ENCODE results near the gene RPL11.
"Not testable (repeated sequence)": the region's sequence is repeated elsewhere in the genome, so short reads cannot be mapped to it uniquely, and the experiment has no call there.

The RPL11 gene

DNA sequence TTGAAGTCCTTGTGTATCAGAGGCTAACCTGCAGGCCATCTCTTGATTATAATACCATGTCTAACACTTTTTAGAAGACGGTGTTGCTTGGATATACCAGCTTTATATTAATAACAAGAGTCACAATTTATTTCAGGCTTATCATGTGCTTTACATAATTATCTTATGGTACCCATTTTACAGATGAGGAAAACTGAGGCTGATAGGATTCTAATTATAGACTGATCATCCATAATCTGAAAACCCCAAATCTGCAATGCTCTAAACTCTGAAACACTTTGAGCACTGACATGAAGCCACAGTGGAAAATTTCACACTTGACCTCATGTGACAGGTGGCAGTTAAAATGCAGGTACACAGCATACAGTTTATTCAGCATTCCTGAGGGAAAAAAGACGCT lies 7.2 kb upstream of the RPL11 start:
- DNase-seq (ENCODE audit: low read depth in 2 of 2, low spot score in 1 of 2), result no peak

- not testable (repeated sequence) for DNase-seq (ENCODE audit: low read depth in 2 of 2, low spot score in 1 of 2)
Observed at GRCh38 chr1:23685197-23685596, 6.4 kb upstream of the RPL11 start.

GRCh38 chr1:23687680-23688079 lies 3.9 kb upstream of the RPL11 start:
- DNase-seq (ENCODE audit: low read depth in 2 of 2, low spot score in 1 of 2), result not testable (repeated sequence)

- not testable (repeated sequence) for DNase-seq (ENCODE audit: low read depth in 2 of 2, low spot score in 1 of 2)
Observed at GRCh38 chr1:23688281-23688680, 3.3 kb upstream of the RPL11 start.

DNA sequence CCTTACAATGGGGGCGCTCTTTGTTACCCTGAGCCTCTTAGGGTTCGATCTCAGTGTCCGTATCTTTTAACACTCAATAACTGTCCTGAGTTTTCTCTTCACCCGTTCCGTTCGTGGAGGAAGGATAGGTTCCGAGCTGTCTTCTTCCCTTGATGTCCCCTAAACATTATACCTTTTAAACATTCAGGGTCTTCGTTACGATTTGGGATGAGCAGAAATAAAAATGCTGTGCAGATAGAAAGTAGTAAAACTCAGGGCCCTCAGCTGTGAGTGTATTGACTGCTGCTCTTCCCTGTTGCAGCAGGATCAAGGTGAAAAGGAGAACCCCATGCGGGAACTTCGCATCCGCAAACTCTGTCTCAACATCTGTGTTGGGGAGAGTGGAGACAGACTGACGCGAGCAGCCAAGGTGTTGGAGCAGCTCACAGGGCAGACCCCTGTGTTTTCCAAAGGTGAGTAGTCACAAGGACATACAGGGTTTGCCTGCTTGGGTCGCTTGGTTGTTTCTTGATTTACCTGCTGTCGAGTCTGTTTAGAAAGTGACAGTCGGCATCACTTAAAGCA lies 784 bp downstream of the RPL11 start:
- no peak for DNase-seq (ENCODE audit: low read depth in 2 of 2, low spot score in 1 of 2)

DNA sequence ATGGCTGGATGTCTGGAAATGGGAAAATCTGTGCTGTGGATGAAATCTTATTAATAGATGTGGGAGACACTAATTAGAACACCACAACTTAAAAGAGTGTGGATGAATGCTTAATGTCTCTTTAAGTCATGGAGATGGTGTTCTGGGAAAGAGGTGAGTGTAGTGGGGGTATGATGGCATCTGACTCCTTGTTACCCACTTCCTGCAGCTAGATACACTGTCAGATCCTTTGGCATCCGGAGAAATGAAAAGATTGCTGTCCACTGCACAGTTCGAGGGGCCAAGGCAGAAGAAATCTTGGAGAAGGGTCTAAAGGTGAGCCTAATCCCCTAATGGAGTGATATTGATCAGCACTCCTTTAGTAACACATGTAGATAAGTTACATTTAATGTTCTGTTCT lies 2.0 kb downstream of the RPL11 start:
- DNase-seq (ENCODE audit: low read depth in 2 of 2, low spot score in 1 of 2), result no peak

GRCh38 chr1:23694371-23694770 lies 2.8 kb downstream of the RPL11 start:
- no peak for DNase-seq (ENCODE audit: low read depth in 2 of 2, low spot score in 1 of 2)

GRCh38 chr1:23695667-23696066 lies 4.1 kb downstream of the RPL11 start:
- DNase-seq (ENCODE audit: low read depth in 2 of 2, low spot score in 1 of 2), result no peak

DNA sequence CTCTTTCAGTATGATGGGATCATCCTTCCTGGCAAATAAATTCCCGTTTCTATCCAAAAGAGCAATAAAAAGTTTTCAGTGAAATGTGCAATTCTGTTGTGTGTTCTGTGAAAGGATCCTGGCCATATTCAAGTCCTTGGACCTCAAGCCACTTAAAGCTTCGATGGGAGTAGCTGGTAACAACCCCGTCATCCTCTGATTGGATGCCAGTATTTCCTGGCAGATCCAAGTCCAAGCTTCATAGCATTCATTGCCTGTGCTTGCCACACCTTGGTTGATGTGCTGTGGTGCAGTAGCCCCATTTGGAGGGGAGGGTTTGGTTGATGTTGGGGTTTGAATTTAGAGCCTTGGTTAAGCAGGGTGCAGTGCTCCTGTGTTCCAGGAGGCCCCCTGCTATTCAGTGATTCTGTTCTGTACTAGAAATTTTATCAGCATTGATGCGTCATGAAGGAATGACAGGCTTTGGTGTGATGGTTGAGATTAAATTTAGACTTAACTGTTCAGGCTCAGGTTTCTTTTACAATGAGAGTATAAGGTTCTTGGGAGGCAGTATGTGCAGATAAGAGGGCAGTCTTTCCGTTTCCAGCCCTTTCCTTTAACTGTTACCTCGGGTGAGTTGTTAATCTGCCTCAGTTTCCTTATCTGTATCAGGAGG lies 4.9 kb downstream of the RPL11 start:
- no peak for DNase-seq (ENCODE audit: low read depth in 2 of 2, low spot score in 1 of 2)

DNA sequence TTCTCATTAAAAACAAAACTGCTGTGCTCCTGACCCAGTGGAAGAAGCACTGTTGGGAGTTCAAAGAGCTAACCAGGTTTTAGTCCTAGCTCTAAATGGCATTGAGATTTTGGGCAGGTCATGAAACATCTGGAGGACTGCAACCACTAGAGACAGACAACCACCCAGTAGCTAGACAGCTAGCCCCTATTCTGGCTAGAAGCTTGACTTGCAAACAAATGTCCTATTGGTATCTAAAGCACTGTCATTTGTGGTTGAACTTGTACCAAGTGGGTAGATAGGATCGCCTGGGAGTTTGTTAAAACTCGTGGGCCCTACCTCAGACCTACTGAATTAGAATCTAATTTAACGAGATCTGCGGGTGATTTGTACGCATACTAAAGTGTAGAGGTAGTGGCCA lies 6.9 kb downstream of the RPL11 start:
- no peak for DNase-seq (ENCODE audit: low read depth in 2 of 2, low spot score in 1 of 2)

DNA sequence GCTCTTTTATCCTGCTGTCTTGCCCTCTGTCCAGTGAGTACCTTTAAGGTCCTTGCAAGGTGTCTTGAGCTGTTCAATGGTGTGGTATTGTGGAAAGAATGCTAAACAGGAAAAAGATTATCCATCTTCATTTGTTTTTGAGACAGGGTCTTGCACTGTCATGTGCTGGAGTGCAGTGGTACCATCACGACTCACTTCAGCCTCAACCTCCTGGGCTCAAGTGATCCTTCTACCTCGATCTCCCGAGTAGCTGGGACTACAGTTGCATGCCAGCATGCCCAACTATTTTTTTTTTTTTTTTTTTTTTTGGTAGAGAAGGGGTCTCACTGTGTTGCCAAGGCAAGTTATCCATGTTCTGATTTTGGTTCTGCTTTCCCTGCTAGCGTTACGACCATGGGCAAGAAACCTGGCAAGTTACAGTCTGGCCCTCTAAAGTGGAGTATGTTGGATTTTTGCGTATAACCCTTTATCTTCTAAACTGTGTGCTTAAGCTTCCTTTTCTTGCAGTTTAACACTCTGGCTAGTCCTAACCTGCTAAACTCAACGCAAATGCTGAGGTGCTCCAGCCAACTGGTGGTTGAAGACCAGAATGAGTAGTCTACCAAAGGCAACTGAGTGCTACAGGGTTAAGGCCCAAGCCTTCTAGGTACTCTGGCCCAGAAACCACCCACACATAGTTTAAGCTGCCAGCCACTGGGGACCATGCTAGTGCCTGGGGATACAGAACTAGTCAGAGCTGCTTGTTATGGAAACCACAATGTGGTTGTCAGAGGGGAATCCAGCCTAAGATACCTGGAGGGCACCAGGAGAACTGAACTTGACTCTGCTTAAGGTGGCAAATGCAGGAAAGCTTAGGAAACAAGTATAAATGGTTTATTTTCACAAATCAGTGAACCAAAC lies 7.9 kb downstream of the RPL11 start:
- DNase-seq (ENCODE audit: low read depth in 2 of 2, low spot score in 1 of 2), result no peak

DNA sequence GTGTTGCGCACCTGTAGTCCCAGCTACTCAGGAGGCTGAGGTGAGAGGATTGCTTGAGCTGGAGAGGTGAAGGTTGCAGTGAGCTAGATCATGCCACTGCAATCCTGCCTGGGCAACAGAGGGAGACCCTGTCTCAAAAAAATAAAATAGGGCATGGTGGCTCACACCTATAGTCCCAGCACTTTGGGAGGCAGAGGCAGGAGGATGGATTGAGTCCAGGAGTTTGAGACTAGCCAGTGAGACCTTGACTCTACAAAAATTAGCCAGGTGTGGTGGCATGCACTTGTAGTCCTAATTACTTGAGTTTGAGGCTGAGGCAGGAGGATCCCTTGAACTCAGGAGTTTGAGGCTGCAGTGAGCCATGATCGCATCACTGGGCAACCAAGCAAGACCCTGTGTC lies 9.7 kb downstream of the RPL11 start:
- no peak for DNase-seq (ENCODE audit: low read depth in 2 of 2, low spot score in 1 of 2)

DNA sequence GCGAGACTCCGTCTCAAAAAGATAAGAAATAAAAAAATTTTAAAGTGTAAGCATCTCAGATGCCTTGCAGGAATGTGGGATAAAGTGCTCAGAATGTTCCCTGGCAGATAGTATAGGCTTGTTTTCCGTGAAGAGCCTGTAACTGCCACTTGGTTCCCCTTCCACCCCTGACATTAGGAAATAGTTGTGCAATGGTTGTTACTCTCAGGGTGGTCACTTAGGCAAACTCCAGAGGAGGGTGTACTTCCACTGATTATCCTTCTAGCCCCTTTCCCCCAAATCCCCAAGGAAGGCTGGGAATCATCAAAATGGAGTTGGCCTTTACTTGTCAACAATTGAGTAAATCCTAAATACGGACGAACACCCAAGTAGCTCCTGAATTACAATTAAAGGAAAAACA lies 10.4 kb downstream of the RPL11 start:
- DNase-seq (ENCODE audit: low read depth in 2 of 2, low spot score in 1 of 2), result no peak

GRCh38 chr1:23704834-23705495 lies 13.4 kb downstream of the RPL11 start:
- no peak for DNase-seq (ENCODE audit: low read depth in 2 of 2, low spot score in 1 of 2)

GRCh38 chr1:23709229-23709628 lies 17.6 kb downstream of the RPL11 start:
- DNase-seq (ENCODE audit: low read depth in 2 of 2, low spot score in 1 of 2), result no peak

- no peak for DNase-seq (ENCODE audit: low read depth in 2 of 2, low spot score in 1 of 2)
Observed at GRCh38 chr1:23718482-23718881, 26.9 kb downstream of the RPL11 start.

- DNase-seq (ENCODE audit: low read depth in 2 of 2, low spot score in 1 of 2), result no peak
Observed at GRCh38 chr1:23719162-23719820, 27.7 kb downstream of the RPL11 start.

DNA sequence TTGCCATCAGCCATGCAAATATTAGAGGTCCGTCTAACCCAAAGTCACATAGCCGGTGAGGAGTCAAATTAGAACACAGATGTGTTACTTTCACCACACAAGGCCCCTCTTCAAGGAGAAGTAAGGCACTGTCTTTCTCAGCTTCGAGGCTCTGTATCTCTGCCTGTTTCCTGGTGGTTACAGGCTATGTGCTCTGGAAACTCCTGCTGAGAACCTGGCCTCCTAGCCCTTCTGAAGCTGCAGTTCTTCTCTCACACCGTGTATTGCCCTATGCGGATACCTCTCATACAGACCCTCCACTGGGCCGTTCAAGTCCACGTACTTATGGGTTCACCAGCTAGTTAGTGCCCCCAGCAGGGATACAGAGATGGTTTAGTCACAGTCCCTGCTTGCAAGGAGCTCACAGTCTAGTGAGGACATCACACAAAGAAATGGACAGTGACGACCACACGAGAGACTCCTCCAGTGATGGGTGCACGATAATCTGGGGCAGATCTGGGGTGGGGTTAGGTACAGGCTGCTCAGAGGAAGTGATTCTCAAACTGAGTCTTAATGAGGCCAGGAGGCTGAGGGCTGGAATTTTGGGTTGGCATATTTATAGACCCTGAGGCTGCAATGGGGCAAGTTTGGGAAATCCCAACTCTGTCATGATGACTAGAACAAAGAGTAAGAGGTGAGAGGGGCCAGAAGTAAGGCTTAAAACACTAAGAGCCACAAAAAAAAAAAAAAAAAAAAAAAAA lies 28.8 kb downstream of the RPL11 start:
- no peak for DNase-seq (ENCODE audit: low read depth in 2 of 2, low spot score in 1 of 2)

GRCh38 chr1:23722652-23723051 lies 31.0 kb downstream of the RPL11 start:
- DNase-seq (ENCODE audit: low read depth in 2 of 2, low spot score in 1 of 2), result no peak

- DNase-seq (ENCODE audit: low read depth in 2 of 2, low spot score in 1 of 2), result no peak
Observed at GRCh38 chr1:23726686-23727085, 35.1 kb downstream of the RPL11 start.
